ENCODE measurements around the gene TRAM2.
A peak's percentile ranks its signal among the peaks of the same experiment; 100 is the strongest.

The TRAM2 gene

GRCh38 chr6:52598824-52599190 lies 21.9 kb upstream of the TRAM2 start:
- Mint-ChIP-seq H3K4me3 (no peak overlapping the region), H3K27me3 (peaks cover 8% of the 10 kb centered on the region), H3K9me3 (no peaks in the 10 kb centered on the region), H3K4me1 (ENCODE audit: low read depth) (peaks cover 8% of the 10 kb centered on the region), H3K27ac (no peak overlapping the region), H3K36me3 (ENCODE audit: low read depth) (no peaks in the 10 kb centered on the region)
- no peak for DNase-seq

GRCh38 chr6:52598123-52598823 lies 21.4 kb upstream of the TRAM2 start:
- Mint-ChIP-seq H3K4me1 (ENCODE audit: low read depth) (peaks cover 5% of the 10 kb centered on the region), H3K9me3 (no peaks in the 10 kb centered on the region), H3K27me3 (peaks cover 8% of the 10 kb centered on the region), H3K4me3 (no peak overlapping the region), H3K36me3 (ENCODE audit: low read depth) (no peaks in the 10 kb centered on the region), H3K27ac (no peak overlapping the region)
- DNase-seq: peak; percentile 33

- H3K4me3 Mint-ChIP-seq: no peak overlapping the region
- peaks cover 8% of the 10 kb centered on the region for H3K27me3 Mint-ChIP-seq
- no peaks in the 10 kb centered on the region for H3K36me3 Mint-ChIP-seq (ENCODE audit: low read depth)
- peaks cover 5% of the 10 kb centered on the region for H3K4me1 Mint-ChIP-seq (ENCODE audit: low read depth)
- no peak overlapping the region for H3K27ac Mint-ChIP-seq
- no peaks in the 10 kb centered on the region for H3K9me3 Mint-ChIP-seq
- no peak for DNase-seq
Observed at GRCh38 chr6:52597738-52598122, 20.9 kb upstream of the TRAM2 start.

- no peak for DNase-seq
- Mint-ChIP-seq H3K36me3 (ENCODE audit: low read depth) (no peaks in the 10 kb centered on the region), H3K4me1 (ENCODE audit: low read depth) (peaks cover 5% of the 10 kb centered on the region), H3K27ac (no peak overlapping the region), H3K27me3 (peaks cover 8% of the 10 kb centered on the region), H3K4me3 (no peak overlapping the region), H3K9me3 (no peaks in the 10 kb centered on the region)
Observed at GRCh38 chr6:52596371-52597028, 19.6 kb upstream of the TRAM2 start.

GRCh38 chr6:52595796-52596130 lies 18.9 kb upstream of the TRAM2 start:
- no peak overlapping the region for H3K4me3 Mint-ChIP-seq
- peaks cover 5% of the 10 kb centered on the region for H3K4me1 Mint-ChIP-seq (ENCODE audit: low read depth)
- H3K9me3 Mint-ChIP-seq: no peaks in the 10 kb centered on the region
- no peak for DNase-seq
- no peaks in the 10 kb centered on the region for H3K36me3 Mint-ChIP-seq (ENCODE audit: low read depth)
- H3K27ac Mint-ChIP-seq: no peak overlapping the region
- peaks cover under 1% of the 10 kb centered on the region for H3K27me3 Mint-ChIP-seq

GRCh38 chr6:52595000-52595795 lies 18.3 kb upstream of the TRAM2 start:
- no peak overlapping the region for H3K4me3 Mint-ChIP-seq
- no peak for DNase-seq
- no peaks in the 10 kb centered on the region for H3K27me3 Mint-ChIP-seq
- H3K4me1 Mint-ChIP-seq (ENCODE audit: low read depth): peaks cover 5% of the 10 kb centered on the region
- H3K27ac Mint-ChIP-seq: no peak overlapping the region
- no peaks in the 10 kb centered on the region for H3K36me3 Mint-ChIP-seq (ENCODE audit: low read depth)
- H3K9me3 Mint-ChIP-seq: no peaks in the 10 kb centered on the region

GRCh38 chr6:52594221-52594620 lies 17.4 kb upstream of the TRAM2 start:
- no peak overlapping the region for H3K27ac Mint-ChIP-seq
- peaks cover 5% of the 10 kb centered on the region for H3K4me1 Mint-ChIP-seq (ENCODE audit: low read depth)
- no peak overlapping the region for H3K4me3 Mint-ChIP-seq
- no peaks in the 10 kb centered on the region for H3K9me3 Mint-ChIP-seq
- H3K36me3 Mint-ChIP-seq (ENCODE audit: low read depth): no peaks in the 10 kb centered on the region
- DNase-seq: no peak
- no peaks in the 10 kb centered on the region for H3K27me3 Mint-ChIP-seq

GRCh38 chr6:52591832-52592231 lies 15.0 kb upstream of the TRAM2 start:
- Mint-ChIP-seq H3K27me3 (no peaks in the 10 kb centered on the region), H3K36me3 (ENCODE audit: low read depth) (no peaks in the 10 kb centered on the region), H3K27ac (no peak overlapping the region), H3K4me1 (ENCODE audit: low read depth) (peaks cover 5% of the 10 kb centered on the region), H3K9me3 (no peaks in the 10 kb centered on the region), H3K4me3 (no peak overlapping the region)
- no peak for DNase-seq

GRCh38 chr6:52590152-52590891 lies 13.5 kb upstream of the TRAM2 start:
- Mint-ChIP-seq H3K4me1 (ENCODE audit: low read depth) (peaks cover 5% of the 10 kb centered on the region), H3K27me3 (no peaks in the 10 kb centered on the region), H3K4me3 (no peak overlapping the region), H3K9me3 (no peaks in the 10 kb centered on the region), H3K36me3 (ENCODE audit: low read depth) (no peaks in the 10 kb centered on the region), H3K27ac (no peak overlapping the region)
- DNase-seq: no peak

GRCh38 chr6:52588710-52589091 lies 11.8 kb upstream of the TRAM2 start:
- Mint-ChIP-seq H3K36me3 (ENCODE audit: low read depth) (no peaks in the 10 kb centered on the region), H3K4me1 (ENCODE audit: low read depth) (no peaks in the 10 kb centered on the region), H3K27ac (no peak overlapping the region), H3K4me3 (no peak overlapping the region), H3K9me3 (no peaks in the 10 kb centered on the region), H3K27me3 (no peaks in the 10 kb centered on the region)
- no peak for DNase-seq

GRCh38 chr6:52588087-52588709 lies 11.3 kb upstream of the TRAM2 start:
- H3K4me1 Mint-ChIP-seq (ENCODE audit: low read depth): no peaks in the 10 kb centered on the region
- no peak overlapping the region for H3K27ac Mint-ChIP-seq
- DNase-seq: no peak
- H3K36me3 Mint-ChIP-seq (ENCODE audit: low read depth): no peaks in the 10 kb centered on the region
- H3K4me3 Mint-ChIP-seq: no peak overlapping the region
- no peaks in the 10 kb centered on the region for H3K27me3 Mint-ChIP-seq
- no peaks in the 10 kb centered on the region for H3K9me3 Mint-ChIP-seq

- H3K4me3 Mint-ChIP-seq: no peak overlapping the region
- no peak for DNase-seq
- H3K4me1 Mint-ChIP-seq (ENCODE audit: low read depth): no peaks in the 10 kb centered on the region
- no peaks in the 10 kb centered on the region for H3K36me3 Mint-ChIP-seq (ENCODE audit: low read depth)
- no peaks in the 10 kb centered on the region for H3K27me3 Mint-ChIP-seq
- H3K9me3 Mint-ChIP-seq: no peaks in the 10 kb centered on the region
- no peak overlapping the region for H3K27ac Mint-ChIP-seq
Observed at GRCh38 chr6:52587001-52587400, 10.1 kb upstream of the TRAM2 start.

GRCh38 chr6:52584203-52584602 lies 7.3 kb upstream of the TRAM2 start:
- Mint-ChIP-seq H3K9me3 (no peaks in the 10 kb centered on the region), H3K4me1 (ENCODE audit: low read depth) (no peaks in the 10 kb centered on the region), H3K4me3 (no peak overlapping the region), H3K27me3 (no peaks in the 10 kb centered on the region), H3K27ac (no peak overlapping the region), H3K36me3 (ENCODE audit: low read depth) (no peaks in the 10 kb centered on the region)
- no peak for DNase-seq

- Mint-ChIP-seq H3K27me3 (no peaks in the 10 kb centered on the region), H3K27ac (no peak overlapping the region), H3K4me3 (no peak overlapping the region), H3K4me1 (ENCODE audit: low read depth) (peaks cover 3% of the 10 kb centered on the region), H3K36me3 (ENCODE audit: low read depth) (no peaks in the 10 kb centered on the region), H3K9me3 (no peaks in the 10 kb centered on the region)
- DNase-seq: no peak
Observed at GRCh38 chr6:52582996-52583395, 6.1 kb upstream of the TRAM2 start.
